CD4-positive, alpha-beta T cell treated with Interferon alpha-2 for 1 hour (primary cell): ENCODE data around the gene CD44.
"Not testable (repeated sequence)": the region's sequence is repeated elsewhere in the genome, so short reads cannot be mapped to it uniquely, and the experiment has no call there.

ENCODE experiments used
- DNase-seq, 2 donors: peaks; one replicate each; pipeline ENCODE4 v3.0.0-alpha.2; 2020 to 2022

Gene CD44

DNA sequence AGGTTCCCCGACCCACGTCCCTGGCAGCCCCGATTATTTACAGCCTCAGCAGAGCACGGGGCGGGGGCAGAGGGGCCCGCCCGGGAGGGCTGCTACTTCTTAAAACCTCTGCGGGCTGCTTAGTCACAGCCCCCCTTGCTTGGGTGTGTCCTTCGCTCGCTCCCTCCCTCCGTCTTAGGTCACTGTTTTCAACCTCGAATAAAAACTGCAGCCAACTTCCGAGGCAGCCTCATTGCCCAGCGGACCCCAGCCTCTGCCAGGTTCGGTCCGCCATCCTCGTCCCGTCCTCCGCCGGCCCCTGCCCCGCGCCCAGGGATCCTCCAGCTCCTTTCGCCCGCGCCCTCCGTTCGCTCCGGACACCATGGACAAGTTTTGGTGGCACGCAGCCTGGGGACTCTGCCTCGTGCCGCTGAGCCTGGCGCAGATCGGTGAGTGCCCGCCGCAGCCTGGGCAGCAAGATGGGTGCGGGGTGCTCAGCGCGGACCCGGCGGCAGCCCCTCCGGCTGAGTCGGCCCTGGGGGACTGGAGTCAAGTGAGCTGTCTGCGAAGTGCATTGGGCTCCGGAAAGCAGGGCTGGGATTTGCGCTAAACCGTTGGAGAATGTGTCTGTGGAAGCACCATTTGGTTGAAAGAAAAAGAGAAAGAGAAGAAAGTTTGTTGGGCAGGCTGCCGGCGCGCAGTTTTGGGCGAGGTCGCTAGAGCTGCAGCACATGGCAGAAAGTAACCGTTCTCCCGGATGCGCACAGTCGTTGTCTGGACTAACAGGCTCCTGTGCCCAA, at the start of gene CD44:
Gene CD44 (plus strand): TSS at position 229 of the 779 bp plus-strand sequence. CDS start 133 bp downstream, at position 362.
- DNase-seq, result peak; percentile 90 to 92

DNA sequence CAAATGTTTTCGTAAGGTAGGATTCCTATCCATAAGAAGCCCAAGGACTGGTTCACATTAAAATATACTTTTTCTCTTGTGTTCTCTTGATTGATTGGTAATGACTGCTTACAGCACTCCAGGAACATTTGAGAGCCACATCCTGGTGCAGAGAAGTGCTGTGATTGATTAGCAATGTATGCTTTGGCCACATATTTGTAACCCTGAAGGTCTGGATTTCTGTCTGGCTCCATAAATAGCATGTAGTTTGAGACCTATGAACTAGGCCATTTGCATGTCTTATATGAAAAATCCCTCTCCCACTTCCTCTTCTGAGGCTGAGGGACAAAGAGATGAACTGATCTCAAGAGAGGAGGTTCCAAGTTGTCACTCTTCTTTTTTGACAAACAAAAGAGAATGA, 49.3 kb upstream of the CD44 start:
- no peak for DNase-seq

DNA sequence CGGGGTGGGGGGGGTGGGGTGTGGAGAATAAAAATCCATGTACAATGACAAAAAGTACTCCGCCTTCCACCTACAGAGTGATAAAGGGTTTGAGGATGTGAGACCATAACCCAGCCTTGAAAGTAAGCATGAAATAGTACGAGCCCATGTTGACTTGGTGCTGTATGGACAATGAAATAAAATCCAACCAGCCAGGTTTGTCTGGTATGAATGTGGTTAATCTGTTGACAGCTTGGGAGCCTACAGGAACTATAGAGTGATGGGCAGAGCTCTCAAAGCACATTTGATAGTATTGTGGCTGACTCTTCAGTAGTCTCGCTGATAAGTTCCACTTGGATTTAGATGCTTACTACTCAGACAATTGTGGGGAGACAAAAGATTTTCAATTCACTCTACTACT, 48.8 kb upstream of the CD44 start:
- no peak for DNase-seq

DNA sequence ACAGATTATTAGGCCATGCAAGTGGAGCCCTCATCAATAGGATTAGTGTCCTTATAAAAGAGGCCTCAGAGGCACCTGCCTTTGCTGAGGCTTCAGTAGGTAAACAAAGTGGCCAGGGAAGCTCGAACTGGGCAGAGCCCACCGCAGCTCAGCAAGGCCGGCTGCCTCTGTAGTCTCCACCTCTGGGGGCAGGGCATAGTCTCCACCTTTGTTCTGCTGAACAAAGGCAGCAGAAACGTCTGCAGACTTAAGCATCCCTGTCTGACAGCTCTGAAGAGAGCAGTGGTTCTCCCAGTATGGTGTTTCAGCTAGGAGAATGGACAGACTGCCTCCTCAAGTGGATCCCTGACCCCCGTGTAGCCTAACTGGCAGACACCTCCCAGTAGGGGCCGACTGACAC, 48.0 kb upstream of the CD44 start:
- DNase-seq, result not testable (repeated sequence)

DNA sequence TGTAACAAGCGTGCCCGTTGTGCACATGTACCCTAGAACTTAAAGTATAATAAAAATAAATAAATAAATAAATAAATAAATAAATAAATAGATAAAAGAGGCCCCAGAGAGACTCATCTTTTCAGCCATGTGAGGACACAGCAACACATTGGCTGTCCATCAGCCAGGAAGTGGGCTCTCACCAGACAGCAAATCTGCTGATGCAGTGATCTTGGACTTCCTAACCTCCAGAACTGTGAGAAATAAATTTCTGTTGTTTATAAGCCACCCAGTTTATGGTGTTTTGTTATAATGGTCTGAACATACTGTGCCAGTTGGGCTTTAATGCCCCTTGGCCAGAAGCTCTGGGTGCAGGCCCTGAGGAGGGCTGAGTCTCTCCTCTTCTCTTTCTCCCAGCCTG, 42.2 kb upstream of the CD44 start:
- DNase-seq, result no peak

DNA sequence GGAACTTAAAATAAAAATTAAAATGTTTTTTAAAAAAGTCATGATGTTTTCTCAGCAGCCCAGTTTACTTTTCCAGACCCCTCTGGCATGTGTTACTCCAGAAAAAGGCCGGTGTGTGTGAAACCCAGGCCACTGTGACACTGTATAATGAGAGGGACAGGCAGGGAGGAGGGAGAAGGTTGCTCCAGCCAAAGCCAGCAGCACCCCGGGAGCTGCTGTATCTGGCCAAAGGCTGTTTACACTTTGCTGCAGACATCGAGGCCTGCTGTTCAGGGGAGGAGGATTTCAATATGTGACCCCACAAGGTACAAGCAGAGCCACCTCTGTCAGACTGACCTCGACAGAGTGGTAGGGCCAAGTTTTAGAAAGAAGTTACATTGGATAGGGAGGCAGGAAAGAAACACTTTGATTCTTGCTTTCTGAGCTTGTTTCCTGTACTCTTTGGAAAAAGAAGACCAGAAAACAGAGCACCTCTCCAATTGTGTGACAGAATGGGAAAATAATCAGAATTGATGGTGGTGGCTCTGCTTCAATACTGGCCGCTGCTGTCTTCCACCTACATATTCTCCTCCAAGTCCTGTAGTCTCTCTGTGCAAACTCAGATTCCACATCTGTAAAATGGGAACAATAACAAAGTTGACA, 41.0 kb upstream of the CD44 start:
- no peak for DNase-seq

DNA sequence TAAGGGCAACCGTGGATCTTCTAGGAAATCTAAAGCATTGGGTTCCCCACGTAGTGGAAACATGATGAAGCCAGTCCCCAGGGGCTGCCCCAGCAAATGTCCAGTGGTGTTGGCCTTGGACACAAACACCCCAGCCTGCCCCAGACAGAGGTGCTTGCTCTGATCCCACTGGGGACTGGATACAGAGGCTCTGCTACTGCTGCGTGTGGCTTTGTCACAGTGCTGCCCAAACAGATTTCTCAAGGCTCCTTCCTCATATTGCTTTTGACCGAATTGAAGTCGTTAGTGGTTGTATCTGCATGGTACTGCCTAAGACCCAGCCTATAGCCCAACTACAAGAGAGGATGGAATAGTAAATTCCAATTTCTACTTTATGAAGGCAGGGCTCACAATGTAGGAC, 40.1 kb upstream of the CD44 start:
- DNase-seq, result no peak

DNA sequence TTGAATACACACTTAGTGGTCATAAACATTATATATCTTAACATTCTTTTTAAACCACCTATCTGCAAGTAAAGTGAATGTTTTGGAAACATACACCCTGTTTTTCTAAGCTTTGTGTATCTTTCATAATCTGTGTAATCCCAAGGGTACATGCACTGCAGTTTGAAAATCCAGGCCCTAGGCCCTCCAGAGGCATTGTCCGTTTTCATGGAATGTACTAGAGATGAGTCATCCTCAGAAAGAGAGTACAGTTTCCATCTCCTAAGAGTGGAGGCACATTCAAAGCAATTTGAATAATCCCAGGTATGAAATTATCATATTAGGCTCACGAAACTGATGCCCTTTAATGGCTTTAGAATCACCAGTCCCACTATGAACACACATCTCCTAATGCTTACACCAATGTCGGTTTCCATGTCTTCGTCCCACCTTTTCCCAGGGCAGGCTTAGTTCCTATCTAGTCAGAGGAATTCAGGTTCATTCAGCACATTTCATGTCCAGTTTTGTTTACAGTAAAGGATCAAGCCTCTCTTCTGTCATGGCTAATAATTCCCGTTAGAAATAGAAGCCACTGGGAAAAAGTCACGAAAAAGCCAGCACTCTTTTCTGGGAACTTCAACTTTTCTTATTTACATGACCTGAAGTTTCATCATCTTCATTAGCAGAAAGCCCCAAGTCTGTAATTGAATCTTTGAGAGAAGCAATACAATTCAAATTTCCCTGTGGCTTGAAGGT, 39.5 kb upstream of the CD44 start:
- DNase-seq, result no peak

DNA sequence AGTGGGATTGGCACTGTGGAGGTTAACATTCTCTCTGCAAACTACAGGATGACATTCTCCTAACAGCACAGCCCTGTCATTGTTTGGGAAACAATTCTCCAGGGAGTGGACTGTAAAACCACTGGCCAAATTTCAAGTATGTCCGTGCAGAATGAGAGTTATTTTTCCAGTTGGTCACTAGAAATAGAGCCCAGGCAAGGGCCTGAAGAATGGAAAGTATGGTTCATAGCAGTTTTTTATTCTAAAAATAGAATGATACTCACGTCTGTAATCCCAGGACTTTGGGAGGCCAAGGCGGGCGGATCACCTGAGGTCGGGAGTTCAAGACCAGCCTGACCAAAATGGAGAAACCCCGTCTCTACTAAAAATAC, 39.0 kb upstream of the CD44 start:
- no peak for DNase-seq

DNA sequence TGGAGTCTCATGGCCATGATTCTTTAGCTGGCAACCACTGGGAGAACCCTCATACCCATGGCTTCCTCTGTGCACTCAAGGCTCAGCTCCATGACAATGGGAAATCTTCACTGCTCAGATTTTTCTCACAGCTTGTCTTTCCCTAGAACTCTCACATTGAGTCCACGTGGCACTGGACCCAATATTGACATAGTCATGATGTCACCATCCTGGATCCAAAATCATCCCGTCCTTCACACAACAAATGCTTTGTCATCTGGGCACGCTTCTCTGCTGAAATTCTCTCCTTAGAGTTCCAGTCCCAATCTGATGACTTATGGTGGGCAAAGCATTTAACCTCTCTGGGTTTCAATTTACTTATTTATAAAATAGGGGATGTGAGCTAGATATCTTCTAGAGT, 37.7 kb upstream of the CD44 start:
- no peak for DNase-seq

DNA sequence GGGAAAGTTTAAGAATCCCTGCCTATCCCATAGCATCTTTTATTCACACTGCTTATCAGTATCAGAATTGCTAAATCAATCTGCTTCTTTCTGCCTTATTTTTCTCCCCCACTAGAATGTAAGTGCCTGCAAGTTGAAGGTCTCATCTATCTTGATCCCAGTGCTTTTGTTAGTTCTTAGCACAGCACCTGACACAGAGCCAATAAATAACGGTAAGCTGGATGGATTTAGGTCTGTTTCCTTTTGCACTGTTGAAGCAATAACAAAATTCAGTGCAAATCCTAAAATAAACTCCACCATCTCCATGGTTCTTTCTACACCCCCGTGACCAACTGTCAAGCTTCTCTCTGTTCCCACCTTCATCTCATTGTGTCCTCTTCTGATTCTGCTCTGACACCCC, 36.7 kb upstream of the CD44 start:
- no peak for DNase-seq

DNA sequence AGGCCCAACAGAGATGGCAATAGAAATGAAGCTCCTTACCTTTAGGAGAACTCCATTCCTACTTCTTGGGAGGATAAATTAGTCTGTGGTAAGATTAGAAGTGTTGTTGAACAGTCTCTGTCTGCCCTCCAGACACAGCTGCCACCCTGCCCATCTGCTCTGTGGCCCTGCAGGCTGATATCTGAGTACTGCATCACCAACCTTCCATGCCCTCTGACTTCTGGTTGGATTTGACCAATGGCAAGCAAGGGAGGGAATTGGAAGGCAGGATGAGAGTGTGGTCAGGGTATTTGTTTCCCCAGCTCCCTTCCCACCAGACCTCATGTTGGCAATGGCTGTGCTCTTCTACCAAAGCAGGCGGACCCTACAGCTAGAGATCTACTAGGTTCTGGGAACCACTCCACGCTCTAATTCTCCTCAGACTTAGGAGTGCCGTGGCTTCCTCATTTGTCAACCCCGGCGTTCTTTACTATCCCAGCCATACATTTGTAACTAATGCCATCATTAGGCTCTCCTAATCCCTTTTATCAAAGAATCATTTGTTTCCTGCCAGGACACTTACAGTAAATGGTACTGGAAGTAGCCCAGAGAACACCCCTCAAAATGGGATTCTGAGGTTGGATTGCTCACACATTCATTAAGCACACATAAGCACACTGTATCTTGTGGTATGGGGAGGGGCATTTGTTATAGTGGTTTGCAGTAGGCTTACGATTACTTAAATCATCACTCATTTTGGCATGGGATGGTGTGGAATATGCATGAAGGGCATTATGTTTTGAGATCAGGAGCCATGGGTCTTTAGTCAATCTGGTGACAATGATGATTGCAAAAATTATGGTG, 35.4 kb upstream of the CD44 start:
- DNase-seq, result no peak

DNA sequence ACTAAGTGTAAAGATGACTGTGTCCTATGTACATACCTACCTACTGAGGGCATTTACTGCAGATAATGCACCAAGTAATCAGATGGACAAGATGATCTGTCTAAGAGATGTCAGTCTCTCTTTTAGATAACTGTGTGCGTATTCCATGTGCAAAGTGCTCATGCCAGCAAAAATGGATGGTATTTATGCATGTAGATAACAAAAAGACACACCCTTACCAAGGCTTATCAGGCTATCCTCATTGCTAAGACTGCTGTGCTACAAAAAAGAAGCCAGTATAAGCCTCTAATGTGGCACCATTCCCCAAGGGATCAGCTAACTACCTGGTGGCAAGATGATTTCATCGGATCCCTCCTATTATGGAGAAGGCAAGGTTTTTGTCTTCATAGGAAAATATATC, 34.3 kb upstream of the CD44 start:
- no peak for DNase-seq

DNA sequence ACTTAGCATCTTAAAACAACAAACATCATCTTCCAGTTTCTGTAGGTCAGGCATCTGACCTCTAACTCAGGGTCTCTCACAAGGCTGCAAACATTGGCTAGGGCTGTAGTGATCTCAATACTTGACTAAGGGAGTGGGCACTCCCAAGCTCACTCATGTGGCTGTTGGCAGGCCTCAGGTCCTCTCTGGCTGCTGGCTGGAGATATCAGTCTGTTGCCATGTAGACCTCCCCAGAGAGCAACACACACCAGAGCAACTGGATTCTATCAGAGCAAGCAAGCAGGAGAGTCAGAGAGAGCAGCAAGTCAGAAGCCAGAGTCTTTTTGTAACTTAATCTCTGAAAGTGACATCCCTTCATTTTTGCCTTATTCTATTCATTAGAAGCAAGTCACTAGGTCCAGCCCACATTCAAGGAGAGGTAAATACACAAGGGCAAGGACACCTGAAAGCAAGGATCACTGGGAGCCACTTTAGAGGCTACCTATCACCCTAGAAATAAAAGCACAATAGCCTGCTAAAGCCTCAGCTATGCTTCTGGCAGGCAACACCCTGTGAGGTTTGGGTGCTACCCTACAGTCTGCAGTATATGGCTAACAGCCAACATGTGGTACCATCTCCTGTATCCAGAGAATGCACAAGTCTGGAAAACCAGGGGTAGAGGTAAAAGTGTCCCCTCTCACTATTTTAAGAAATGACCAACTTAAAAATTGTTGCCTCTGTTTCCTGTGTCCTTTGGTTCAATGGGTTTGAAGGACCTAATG, 33.5 kb upstream of the CD44 start:
- DNase-seq, result no peak

DNA sequence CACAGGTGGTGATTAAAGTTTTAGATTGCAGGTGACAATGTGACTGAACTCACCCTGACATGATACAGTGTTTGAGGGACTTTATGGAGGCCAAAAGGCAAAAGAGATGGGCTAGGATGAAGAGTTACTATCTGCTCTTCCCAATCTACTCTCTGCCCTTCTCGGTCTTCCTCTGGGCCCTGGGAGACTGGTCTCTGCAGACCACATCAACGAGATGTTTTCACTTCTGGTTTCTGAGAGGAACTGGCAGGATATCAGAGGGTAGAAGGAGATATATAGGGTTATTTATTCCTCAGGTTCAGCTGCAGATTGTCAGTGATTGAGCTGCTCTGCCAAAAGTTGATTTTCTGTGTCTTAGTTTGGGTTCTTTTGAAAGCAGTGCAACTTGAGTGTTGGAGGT, 32.4 kb upstream of the CD44 start:
- DNase-seq, result peak in 1 of 2 donors; percentile 27

DNA sequence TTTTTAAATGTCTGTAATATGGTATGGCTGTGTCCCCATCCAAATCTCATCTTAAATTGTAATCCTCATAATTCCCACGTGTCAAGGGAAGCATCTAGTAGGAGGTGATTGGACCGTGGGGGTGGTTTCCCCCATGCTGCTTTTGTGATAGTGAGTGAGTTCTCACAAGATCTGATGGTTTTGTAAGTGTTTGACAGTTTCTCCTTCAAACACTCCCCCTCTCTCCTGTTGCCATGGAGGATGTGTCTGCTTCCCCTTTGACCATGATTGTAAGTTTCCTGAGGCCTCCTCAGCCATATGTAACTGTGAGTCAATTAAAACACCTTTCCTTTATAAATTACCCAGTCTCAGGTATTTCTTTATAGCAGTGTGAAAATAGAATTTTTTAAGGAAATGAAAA, 31.1 kb upstream of the CD44 start:
- no peak for DNase-seq

DNA sequence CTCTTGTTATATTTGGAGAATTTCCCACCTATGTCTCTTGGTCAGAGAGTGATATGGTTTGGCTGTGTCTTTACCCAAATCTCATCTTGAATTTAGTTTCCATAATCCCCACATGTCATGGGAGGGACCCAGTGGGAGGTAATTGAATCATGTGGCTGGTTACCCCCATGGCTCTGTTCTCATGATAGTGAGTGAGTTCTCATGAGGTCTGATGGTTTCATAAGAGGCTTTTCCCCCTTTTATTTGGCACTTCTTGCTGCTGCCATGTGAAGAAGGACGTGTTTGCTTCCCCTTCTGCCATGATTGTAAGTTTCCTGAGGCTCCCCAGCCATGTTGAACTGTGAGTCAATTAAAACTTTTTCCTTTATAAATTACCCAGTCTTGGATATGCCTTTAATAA, 30.6 kb upstream of the CD44 start:
- DNase-seq, result not testable (repeated sequence)

DNA sequence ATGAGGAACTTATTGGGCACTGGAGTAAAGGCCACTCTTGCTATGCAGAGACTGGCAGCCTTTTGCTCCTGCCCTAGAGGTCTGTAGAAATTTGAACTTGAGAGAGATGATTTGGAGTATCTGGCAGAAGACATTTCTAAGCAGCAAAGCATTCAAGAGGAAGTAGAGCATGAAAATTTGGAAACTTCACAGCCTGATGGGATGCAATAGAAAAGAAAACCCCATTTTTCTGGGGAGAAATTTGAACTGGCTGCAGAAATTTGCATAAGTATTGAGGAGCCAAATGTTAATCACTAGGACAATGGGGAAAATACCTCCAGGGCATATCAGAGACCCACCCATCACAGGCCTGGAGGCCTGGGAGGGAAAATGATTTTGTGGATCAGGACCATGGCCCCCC, 29.9 kb upstream of the CD44 start:
- DNase-seq, result no peak

DNA sequence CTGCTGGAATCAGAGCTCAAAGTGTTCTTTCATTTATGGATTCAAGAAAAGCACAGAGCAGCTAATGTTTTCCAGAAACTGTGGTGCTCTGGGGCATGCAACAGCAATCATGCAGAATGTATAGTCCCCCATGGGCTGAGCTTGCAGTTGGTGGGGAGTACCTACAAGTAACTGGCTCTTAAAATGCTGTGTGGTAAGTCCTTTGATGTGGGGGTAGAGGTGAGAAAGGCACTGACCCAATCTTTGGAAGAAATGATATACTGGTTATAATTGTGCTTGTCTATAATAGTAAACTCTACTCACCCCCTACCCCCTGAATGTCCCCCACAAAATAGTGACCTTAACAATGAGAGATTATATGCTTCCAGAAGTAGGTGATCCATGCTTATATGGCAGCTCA, 29.1 kb upstream of the CD44 start:
- DNase-seq, result no peak

DNA sequence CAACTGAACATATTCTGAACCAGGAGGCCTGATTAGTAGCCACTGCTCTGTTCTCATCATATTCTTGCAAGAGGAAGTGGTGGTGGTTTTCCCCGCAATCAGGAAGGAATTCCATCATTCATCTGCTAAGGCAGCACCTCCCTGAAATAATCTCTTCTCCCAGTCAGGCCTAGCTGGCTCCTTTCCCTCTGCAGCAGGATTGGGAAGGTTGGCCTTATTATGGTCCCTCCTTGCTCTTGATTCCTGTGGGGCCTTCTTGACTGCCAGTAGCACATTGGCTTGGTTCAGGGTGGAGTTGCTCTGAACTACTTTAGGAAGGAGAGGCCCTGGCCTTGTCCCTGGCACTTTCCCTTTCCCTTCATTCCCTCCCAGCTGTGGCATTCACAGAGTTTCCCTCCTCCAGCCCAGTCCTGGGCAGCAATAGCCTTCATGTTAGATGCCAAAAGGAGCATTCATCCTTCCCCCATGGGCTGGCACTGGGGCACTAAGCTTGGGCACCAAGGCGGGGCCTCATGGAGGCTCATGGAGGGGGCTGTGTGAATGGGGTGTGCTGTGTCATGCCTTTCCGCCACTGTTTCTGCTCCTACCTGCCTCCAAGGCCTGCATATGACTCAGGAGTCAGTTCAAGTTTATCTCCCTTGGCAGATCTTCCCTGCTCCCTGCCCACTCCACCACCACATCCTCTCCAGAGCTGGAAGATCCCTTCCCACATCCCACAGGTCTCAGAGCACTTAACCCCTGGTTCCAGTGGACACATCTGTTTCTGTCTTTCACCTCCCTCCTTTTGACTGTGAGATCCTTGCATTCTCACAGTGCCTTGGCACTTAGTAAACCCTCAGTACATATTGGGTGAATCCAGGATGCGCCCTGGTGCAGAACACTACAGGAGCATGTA, 27.6 kb upstream of the CD44 start:
- no peak for DNase-seq
